Mucosa of rectum (tissue), 2 donors: ENCODE measurements around the gene SULT2A1.
"Not testable (repeated sequence)": the region's sequence is repeated elsewhere in the genome, so short reads cannot be mapped to it uniquely, and the experiment has no call there.

Experiments
- H3K27ac ChIP-seq, 2 donors: one replicate each; pipeline ENCODE4 v1.7.0; 2013; ENCODE audit warnings: inconsistent platforms in 2 of 2, low read depth in 2 of 2, low read length in 2 of 2
- H3K27me3 ChIP-seq, 2 donors: one replicate each; pipeline ENCODE4 v1.7.0; 2013; ENCODE audit warnings: low read length in 2 of 2; ENCODE audit not compliant: control insufficient read depth in 2 of 2, insufficient read depth in 2 of 2
- H3K36me3 ChIP-seq, 2 donors: one replicate each; pipeline ENCODE4 v1.7.0; 2013; ENCODE audit warnings: low read length in 2 of 2; ENCODE audit not compliant: control insufficient read depth in 2 of 2, insufficient read depth in 2 of 2
- H3K4me1 ChIP-seq, 2 donors: one replicate each; pipeline ENCODE4 v1.7.0; 2013; ENCODE audit warnings: low read length in 2 of 2, mild to moderate bottlenecking in 1 of 2; ENCODE audit not compliant: control insufficient read depth in 2 of 2, insufficient read depth in 2 of 2
- H3K4me3 ChIP-seq, 2 donors: one replicate each; pipeline ENCODE4 v1.7.0; 2013; ENCODE audit warnings: low read length in 2 of 2
- H3K9ac ChIP-seq, 2 donors: one replicate each; pipeline ENCODE4 v1.7.0; 2013; ENCODE audit warnings: low read length in 2 of 2, low read depth in 1 of 2, mild to moderate bottlenecking in 1 of 2
- H3K9me3 ChIP-seq, 2 donors: one replicate each; pipeline ENCODE4 v1.7.0; 2013; ENCODE audit warnings: low read length in 2 of 2; ENCODE audit not compliant: control insufficient read depth in 2 of 2
- donor health status: healthy.
- donor health status: Normal muscosa, but diverticular disease.

Gene SULT2A1

GRCh38 chr19:47886010-47886559, at the start of gene SULT2A1:
Gene SULT2A1 (minus strand): TSS chr19:47886315. CDS start chr19:47886257, 58 bp downstream.
- H3K27ac ChIP-seq, result no peak within 1 kb of the TSS
- no peak within 1 kb of the TSS for H3K4me3 ChIP-seq
- H3K9ac ChIP-seq, result no peak within 1 kb of the TSS

GRCh38 chr19:47928581-47928980, 42.5 kb upstream of the SULT2A1 start:
- not testable (repeated sequence) for H3K36me3 ChIP-seq, H3K4me1 ChIP-seq, H3K9me3 ChIP-seq, H3K27me3 ChIP-seq, H3K27ac ChIP-seq, H3K9ac ChIP-seq, H3K4me3 ChIP-seq

More at GRCh38 chr19:47886010-47886559, at the start of gene SULT2A1:
- Histone ChIP-seq H3K27me3 (peaks cover 0 to 8% of the 10 kb centered on the region in 2 donors), H3K4me1 (no peaks in the 10 kb centered on the region), H3K36me3 (no peaks in the 10 kb centered on the region), H3K9me3 (no peaks in the 10 kb centered on the region)

- not testable (repeated sequence) for H3K27ac ChIP-seq, H3K36me3 ChIP-seq, H3K9ac ChIP-seq, H3K9me3 ChIP-seq, H3K4me3 ChIP-seq, H3K4me1 ChIP-seq, H3K27me3 ChIP-seq
These were observed 34.0 kb upstream of the SULT2A1 start for GRCh38 chr19:47920107-47920506.

- not testable (repeated sequence) for H3K4me1 ChIP-seq, H3K9ac ChIP-seq, H3K27me3 ChIP-seq, H3K36me3 ChIP-seq, H3K9me3 ChIP-seq, H3K27ac ChIP-seq, H3K4me3 ChIP-seq
These were observed 24.1 kb upstream of the SULT2A1 start for GRCh38 chr19:47910191-47910590.

- not testable (repeated sequence) for H3K27me3 ChIP-seq, H3K27ac ChIP-seq, H3K4me3 ChIP-seq, H3K4me1 ChIP-seq, H3K9me3 ChIP-seq, H3K9ac ChIP-seq, H3K36me3 ChIP-seq
These were observed 23.2 kb upstream of the SULT2A1 start for GRCh38 chr19:47909350-47909749.

GRCh38 chr19:47901370-47901769, 15.3 kb upstream of the SULT2A1 start:
- Histone ChIP-seq H3K27ac (no peak overlapping the region), H3K9ac (no peak overlapping the region), H3K4me1 (no peaks in the 10 kb centered on the region), H3K9me3 (no peaks in the 10 kb centered on the region), H3K4me3 (no peak overlapping the region), H3K27me3 (no peaks in the 10 kb centered on the region), H3K36me3 (no peaks in the 10 kb centered on the region)

GRCh38 chr19:47899335-47899734, 13.2 kb upstream of the SULT2A1 start:
- no peak overlapping the region for H3K27ac ChIP-seq
- no peak overlapping the region for H3K9ac ChIP-seq
- H3K4me3 ChIP-seq, result no peak overlapping the region
- no peaks in the 10 kb centered on the region for H3K36me3 ChIP-seq
- no peaks in the 10 kb centered on the region for H3K9me3 ChIP-seq
- H3K4me1 ChIP-seq, result no peaks in the 10 kb centered on the region
- H3K27me3 ChIP-seq, result no peaks in the 10 kb centered on the region

- H3K27me3 ChIP-seq, result no peaks in the 10 kb centered on the region
- no peaks in the 10 kb centered on the region for H3K4me1 ChIP-seq
- H3K9ac ChIP-seq, result no peak overlapping the region
- no peaks in the 10 kb centered on the region for H3K9me3 ChIP-seq
- H3K27ac ChIP-seq, result no peak overlapping the region
- no peaks in the 10 kb centered on the region for H3K36me3 ChIP-seq
- H3K4me3 ChIP-seq, result no peak overlapping the region
These were observed 11.7 kb upstream of the SULT2A1 start for GRCh38 chr19:47897861-47898260.

- no peaks in the 10 kb centered on the region for H3K27me3 ChIP-seq
- H3K27ac ChIP-seq, result no peak overlapping the region
- H3K9ac ChIP-seq, result no peak overlapping the region
- no peaks in the 10 kb centered on the region for H3K4me1 ChIP-seq
- no peak overlapping the region for H3K4me3 ChIP-seq
- no peaks in the 10 kb centered on the region for H3K9me3 ChIP-seq
- H3K36me3 ChIP-seq, result no peaks in the 10 kb centered on the region
These were observed 10.7 kb upstream of the SULT2A1 start for GRCh38 chr19:47896773-47897172.

- no peak overlapping the region for H3K27ac ChIP-seq
These were observed 9.9 kb upstream of the SULT2A1 start for GRCh38 chr19:47896019-47896418.

More at GRCh38 chr19:47896019-47896418, 9.9 kb upstream of the SULT2A1 start:
- no peaks in the 10 kb centered on the region for H3K9me3 ChIP-seq
- no peak overlapping the region for H3K4me3 ChIP-seq
- no peak overlapping the region for H3K9ac ChIP-seq
- no peaks in the 10 kb centered on the region for H3K27me3 ChIP-seq
- H3K4me1 ChIP-seq, result no peaks in the 10 kb centered on the region
- H3K36me3 ChIP-seq, result no peaks in the 10 kb centered on the region
